ENCODE results near the gene PRCD. TPM values are rescaled to one million over a fixed set of nuclear protein-coding genes. Genes with fewer than 3 reads are reported as not detected.

PRCD gene
- total and polyA plus RNA-seq, 2 donors (not counting 1 experiment from before 2014, with no cell fraction given) = 18.0 to 30.6 TPM

DNA sequence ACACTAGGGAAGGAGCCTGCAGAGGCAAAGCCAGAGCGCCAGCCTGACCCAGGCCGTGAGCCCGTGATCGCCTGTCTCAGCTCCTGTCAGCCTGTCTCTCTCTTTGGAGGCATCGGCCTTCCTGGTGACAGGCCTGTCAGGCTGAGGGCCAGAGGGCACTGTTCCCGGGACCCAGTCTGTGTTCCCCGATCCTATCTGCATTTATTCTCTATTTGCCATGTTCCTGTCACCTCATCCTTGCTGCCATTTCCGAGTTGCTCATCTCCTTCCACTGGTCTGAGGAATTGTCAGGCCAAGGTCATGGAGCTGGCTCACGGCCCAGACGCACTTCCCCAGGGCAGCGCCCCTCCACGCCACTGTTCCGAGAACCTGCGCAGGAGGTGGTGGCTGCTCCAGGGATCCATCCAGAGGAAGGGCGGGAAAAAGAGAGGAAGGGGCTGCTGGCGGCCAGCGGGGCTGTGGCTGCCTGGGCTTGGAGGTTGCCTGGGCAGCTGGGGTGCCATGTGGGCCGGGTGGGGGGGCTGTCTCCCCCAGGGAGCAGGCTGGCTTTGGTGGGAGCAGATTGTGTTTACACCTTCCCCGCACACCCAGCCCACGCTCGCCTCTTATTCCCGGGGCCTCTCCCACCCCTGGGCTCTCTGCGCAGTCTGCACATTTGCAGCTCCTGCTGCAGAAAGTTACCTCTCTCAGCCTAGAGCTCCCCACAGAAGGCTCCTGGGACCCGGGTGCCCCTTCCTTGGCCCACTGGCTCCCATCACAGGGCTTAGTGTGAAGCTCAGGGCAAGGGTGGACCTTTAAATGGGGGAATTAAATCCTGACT, 4.9 kb downstream of the PRCD start:
- no peak overlapping the region for H3K4me2 ChIP-seq (replicated peaks; ENCODE audit: low read depth, low read length, poor library complexity, severe bottlenecking)
- Mint-ChIP-seq H3K27me3 (peaks cover 27% of the 10 kb centered on the region), H3K4me3 (no peak overlapping the region), H3K27ac (no peak overlapping the region), H3K4me1 (peaks cover 3% of the 10 kb centered on the region), H3K9me3 (ENCODE audit: insufficient read depth) (no peaks in the 10 kb centered on the region)
- H3K79me2 ChIP-seq (ENCODE audit: control insufficient read depth, insufficient read depth, low read length) = no peaks in the 10 kb centered on the region
- ChIA-PET POLR2A (interaction anchor here (1.6 to 1.7 kb wide), 2 partner anchors 17 kb away, joined by 7 read pairs; no protein-coding TSS in a partner anchor), CTCF (interaction anchor here (1.0 to 5.6 kb wide), 9 partner anchors 10 to 159 kb away, joined by 3 to 156 read pairs (median 5); partner anchors contain the start of gene AANAT)
- peaks cover 13 to 16% of the 10 kb centered on the region in 2 donors for H3K4me1 ChIP-seq (ENCODE audit: control insufficient read depth in 2 of 2, insufficient read depth in 2 of 2, low read length in 2 of 2)
- intact Hi-C loops (cut with micrococcal nuclease) = loop anchor here (5.0 kb wide), 2 partner anchors 37 to 77 kb away; partner anchors contain the start of gene AANAT
- H3K36me3 ChIP-seq (replicated peaks in 1 of 2; ENCODE audit: control extremely low read depth in 1 of 2, control insufficient read depth in 1 of 2, extremely low read depth in 1 of 2, insufficient read depth in 2 of 2, low read length in 1 of 2) = peaks cover 0 to 3% of the 10 kb centered on the region in 2 experiments
- peaks cover 0 to 18% (median 7%) of the 10 kb centered on the region in 4 experiments for H3K27me3 ChIP-seq (replicated peaks in 1 of 4; ENCODE audit: control extremely low read depth in 1 of 4, control insufficient read depth in 3 of 4, insufficient read depth in 4 of 4, low read length in 3 of 4)
- TF ChIP-seq, protein P1, sequence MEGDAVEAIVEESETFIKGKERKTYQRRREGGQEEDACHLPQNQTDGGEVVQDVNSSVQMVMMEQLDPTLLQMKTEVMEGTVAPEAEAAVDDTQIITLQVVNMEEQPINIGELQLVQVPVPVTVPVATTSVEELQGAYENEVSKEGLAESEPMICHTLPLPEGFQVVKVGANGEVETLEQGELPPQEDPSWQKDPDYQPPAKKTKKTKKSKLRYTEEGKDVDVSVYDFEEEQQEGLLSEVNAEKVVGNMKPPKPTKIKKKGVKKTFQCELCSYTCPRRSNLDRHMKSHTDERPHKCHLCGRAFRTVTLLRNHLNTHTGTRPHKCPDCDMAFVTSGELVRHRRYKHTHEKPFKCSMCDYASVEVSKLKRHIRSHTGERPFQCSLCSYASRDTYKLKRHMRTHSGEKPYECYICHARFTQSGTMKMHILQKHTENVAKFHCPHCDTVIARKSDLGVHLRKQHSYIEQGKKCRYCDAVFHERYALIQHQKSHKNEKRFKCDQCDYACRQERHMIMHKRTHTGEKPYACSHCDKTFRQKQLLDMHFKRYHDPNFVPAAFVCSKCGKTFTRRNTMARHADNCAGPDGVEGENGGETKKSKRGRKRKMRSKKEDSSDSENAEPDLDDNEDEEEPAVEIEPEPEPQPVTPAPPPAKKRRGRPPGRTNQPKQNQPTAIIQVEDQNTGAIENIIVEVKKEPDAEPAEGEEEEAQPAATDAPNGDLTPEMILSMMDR (IDR thresholded peaks at IDR 0.05) = no peak
- no peak for TF ChIP-seq EZH2 (IDR thresholded peaks at IDR 0.05; ENCODE audit: borderline replicate concordance, insufficient read depth, low read depth, low read length, poor library complexity, severe bottlenecking)
- no peak overlapping the region for H3K4me3 ChIP-seq (ENCODE audit: control extremely low read depth in 1 of 5, extremely low read depth in 1 of 5, insufficient read depth in 1 of 5, low read depth in 2 of 5, low read length in 4 of 5)
- H3K9me3 ChIP-seq (ENCODE audit: control extremely low read depth in 1 of 3, control insufficient read depth in 2 of 3, insufficient read depth in 1 of 3, low read length in 2 of 3) = peaks cover 0 to 6% (median 0%) of the 10 kb centered on the region in 3 donors
- ATAC-seq (ENCODE audit: low read depth) (no peak), DNase-seq (no peak)
- H3K9ac ChIP-seq (ENCODE audit: low read length) = no peak overlapping the region
- H4K20me1 ChIP-seq (ENCODE audit: control insufficient read depth, insufficient read depth, low read length, poor library complexity, severe bottlenecking) = no peaks in the 10 kb centered on the region
- 61% methylated on average over 22 of the region's 24 CpGs for WGBS (ENCODE audit: insufficient coverage)
- no peak overlapping the region for H2AFZ ChIP-seq (ENCODE audit: insufficient read depth, low read depth, low read length, poor library complexity, severe bottlenecking)
- H3K27ac ChIP-seq (ENCODE audit: low read length in 2 of 2) = no peak overlapping the region
